GM18526 (cell line): ENCODE data around the gene DIAPH2.

Experiments used
- POLR2A ChIP-seq: IDR thresholded peaks from 3 replicates; pipeline ENCODE4 v1.6.1; 2011; ENCODE audit not compliant: insufficient read length; ENCODE audit errors: extremely low read depth

The DIAPH2 gene

GRCh38 chrX:97367125-97367524, 682.5 kb downstream of the DIAPH2 start:
- TF ChIP-seq POLR2A: no peak

GRCh38 chrX:97369947-97370346, 685.3 kb downstream of the DIAPH2 start:
- no peak for TF ChIP-seq POLR2A

GRCh38 chrX:97372001-97372766, 687.5 kb downstream of the DIAPH2 start:
- no peak for TF ChIP-seq POLR2A

DNA sequence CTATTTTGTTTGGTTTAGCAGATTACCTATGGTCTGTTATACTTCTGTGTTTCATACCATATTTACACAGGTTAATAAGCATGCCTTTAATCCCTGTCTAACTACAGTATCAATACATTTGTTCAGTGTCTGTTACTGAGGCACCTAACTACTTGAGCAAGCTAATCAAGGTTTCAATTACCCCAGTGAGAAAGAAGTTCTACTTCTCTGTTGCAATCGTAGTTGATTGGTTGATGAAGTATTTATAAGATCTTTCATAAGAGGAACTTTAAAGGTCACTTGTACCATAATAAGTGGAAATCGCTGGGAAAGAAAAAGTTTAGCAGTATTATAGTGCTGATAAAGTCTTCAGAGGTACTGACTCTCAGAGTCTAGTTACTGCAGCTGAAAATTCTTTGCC, 689.6 kb downstream of the DIAPH2 start:
- no peak for TF ChIP-seq POLR2A

DNA sequence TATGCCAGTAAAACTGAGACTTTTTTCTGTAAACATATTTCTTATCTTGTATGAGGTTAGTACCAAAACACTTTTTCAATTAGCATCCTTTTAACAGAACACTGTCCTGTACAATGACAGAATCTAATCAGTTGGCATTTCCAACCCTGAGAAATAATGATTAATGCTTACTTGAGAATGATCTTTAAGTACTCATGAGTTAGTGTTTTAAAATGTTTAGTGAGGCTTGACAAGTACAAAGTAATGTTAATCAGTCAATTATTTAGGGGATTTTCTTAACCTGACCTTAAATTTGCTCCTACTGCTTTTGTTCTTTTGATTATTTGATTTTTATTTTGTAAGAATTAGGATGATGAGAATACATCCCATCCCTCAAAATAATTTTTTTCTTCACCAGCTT, 695.6 kb downstream of the DIAPH2 start:
- no peak for TF ChIP-seq POLR2A

GRCh38 chrX:97384685-97385084, 700.0 kb downstream of the DIAPH2 start:
- no peak for TF ChIP-seq POLR2A

GRCh38 chrX:97387004-97387403, 702.4 kb downstream of the DIAPH2 start:
- TF ChIP-seq POLR2A: no peak

GRCh38 chrX:97389761-97390192, 705.1 kb downstream of the DIAPH2 start:
- no peak for TF ChIP-seq POLR2A

DNA sequence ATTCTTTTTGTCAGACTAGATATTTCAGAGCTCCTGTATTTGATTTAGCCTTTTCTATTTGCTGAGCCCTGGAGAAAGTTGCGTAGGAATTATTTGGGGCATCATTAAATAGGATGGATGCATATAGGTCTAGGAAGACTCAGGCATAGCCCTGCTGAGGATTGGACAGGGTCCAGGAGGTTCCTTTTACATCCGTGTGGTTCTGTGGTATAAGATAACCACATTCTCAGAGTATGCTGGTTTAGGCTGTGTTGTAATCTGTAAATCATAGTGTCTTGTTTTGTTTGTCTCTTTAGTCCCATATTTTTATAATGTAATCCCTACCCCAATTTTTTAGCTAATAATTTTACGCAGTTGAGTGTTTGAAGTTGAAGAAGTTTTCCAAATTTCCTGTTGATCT, 712.7 kb downstream of the DIAPH2 start:
- no peak for TF ChIP-seq POLR2A

GRCh38 chrX:97398030-97398551, 713.4 kb downstream of the DIAPH2 start:
- no peak for TF ChIP-seq POLR2A

DNA sequence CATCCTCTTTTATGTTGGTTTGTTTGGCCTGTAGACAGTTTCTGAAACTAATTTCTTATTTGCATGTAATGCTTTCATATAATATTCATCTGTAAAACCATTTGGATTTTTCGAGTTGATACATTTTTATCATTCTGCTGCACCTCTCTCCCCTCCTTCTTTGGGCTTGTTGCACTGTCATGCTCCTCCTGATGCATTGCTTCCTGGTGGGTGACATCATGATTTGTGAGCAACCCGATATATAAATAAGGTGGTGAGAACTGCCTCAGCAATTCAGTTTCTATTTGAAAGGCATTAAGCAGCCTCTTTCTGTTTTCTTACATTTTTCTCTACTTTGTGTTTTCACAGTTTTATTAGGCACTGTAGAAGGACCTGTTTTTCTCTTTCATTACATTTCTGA, 714.8 kb downstream of the DIAPH2 start:
- TF ChIP-seq POLR2A: no peak

DNA sequence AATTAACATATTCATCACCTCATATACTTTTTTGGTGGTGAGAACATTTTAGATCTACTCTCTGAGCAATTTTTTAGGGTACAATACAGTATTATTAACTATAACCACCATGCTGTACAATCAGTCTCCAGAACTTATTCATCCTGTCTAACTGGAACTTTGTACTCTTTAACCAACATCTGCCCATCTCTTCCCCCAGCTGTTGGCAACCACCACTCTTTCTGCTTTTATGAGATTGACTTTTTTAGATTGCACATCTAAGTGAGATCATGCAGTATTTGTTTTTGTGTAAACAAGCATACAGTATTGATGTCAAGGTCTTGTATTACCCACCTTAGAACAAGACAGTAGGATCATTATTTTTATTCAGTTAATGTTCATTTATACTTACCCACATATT, 715.9 kb downstream of the DIAPH2 start:
- TF ChIP-seq POLR2A: no peak

- no peak for TF ChIP-seq POLR2A
Measured at GRCh38 chrX:97401154-97401553, 716.5 kb downstream of the DIAPH2 start.

DNA sequence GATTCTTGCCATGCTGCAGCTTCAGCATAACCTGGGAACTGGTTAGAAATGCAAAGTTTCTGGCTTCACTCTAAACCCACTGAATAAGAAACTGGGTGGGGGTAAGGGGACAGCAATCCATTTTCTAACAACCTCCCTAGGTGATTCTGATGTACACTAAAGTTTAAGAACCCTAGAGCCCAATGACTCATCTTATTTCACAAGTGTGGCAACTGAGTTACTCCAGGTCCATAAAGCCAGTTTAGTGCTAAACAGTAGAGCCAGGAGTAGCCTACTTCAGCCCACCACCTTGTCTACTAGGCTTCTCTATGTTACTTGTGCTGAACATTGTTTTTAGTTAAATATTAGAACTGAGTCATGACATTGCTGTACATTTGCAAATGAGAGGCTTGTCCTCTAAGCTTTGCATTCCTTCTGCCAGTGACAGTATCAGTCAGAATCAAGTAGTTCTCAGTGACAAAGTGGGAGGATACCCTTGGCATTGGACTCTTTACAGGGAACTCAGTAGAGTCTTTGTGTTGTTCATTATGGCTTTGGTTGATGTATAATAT, 717.0 kb downstream of the DIAPH2 start:
- TF ChIP-seq POLR2A: no peak

DNA sequence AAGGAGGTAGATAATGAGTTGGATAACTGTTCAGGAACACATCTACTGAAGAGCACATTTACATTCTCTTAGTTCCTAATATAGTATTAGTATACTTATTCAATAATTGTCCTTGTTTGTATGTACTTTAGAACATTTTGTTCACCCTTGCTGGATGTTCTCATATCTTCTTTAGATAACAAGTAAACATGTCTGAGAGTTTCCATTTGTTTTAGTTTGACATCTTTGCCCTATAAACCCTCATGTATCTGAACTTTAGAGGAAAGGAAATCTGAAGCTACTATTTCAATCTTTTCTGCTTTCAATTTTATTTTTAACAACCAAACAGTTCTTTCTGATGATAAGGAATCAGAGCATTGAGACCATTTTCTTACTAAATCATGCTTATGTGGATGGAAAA, 717.7 kb downstream of the DIAPH2 start:
- TF ChIP-seq POLR2A: no peak

DNA sequence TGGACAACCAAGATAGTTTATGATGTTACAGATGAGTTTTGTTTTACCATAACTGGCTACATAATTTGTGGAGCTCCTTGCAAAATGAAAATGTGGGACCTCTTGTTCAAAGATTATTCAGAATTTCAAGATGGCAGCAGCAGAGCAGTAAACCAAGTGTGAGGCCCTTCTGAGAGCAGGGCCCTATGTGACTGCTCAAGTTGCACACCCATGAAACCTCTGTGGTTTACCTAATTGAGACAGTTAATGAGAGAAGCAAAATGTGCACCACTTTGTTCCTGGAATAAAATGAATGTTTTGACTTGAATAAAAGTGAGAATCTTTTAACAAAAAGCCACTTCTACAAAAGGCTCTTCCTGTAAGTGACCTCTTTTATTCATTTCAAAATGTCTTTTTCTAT, 718.3 kb downstream of the DIAPH2 start:
- TF ChIP-seq POLR2A: no peak
